Lower leg skin (tissue), 3 donors: ENCODE measurements around the gene KCNG4.

Experiments
- CTCF ChIP-seq, 3 donors: fragments of 450-650 bp; IDR thresholded peaks; one replicate each; pipeline ENCODE4 v1.5.1; 2016; ENCODE audit warnings: antibody characterized with exemption in 3 of 3, mild to moderate bottlenecking in 3 of 3, moderate library complexity in 2 of 3
- POLR2A ChIP-seq, 2 donors: fragments of 450-650 bp; IDR thresholded peaks; one replicate each; pipeline ENCODE4 v1.6.1; 2016 to 2017; ENCODE audit warnings: antibody characterized with exemption in 2 of 2, mild to moderate bottlenecking in 1 of 2, moderate library complexity in 1 of 2

DNA sequence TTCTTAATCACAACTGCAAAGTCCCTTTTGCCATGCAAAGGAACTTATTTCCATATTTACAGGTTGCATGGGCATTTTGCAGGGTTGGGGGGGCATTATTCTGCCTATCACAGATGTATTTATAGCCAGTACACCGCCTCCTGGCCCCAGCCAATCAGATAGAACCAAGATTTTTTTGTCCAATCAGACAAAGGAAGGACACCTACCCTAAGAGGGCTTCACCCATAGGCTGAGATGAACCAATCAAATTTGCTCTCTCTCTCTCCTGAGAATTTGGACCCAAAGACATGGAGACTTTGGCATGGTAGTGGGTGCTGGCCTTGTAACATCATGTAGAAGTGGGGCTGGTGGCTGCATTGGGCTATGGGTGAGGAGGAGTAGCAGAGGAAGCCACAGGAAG is 3.9 kb upstream of the KCNG4 start:
- no peak for TF ChIP-seq CTCF (IDR thresholded peaks at IDR 0.05)
- no peak for TF ChIP-seq POLR2A (IDR thresholded peaks at IDR 0.05)
